Transverse colon (tissue), 4 donors: ENCODE measurements around the gene PIR.

ENCODE experiments used
- EP300 ChIP-seq: sonication (generic); formaldehyde crosslinking; IDR thresholded peaks from one replicate; pipeline ENCODE4 v1.6.1; 2017; ENCODE audit warnings: antibody characterized with exemption, low read depth
- POLR2A ChIP-seq: fragments of 450-650 bp; IDR thresholded peaks from one replicate; pipeline ENCODE4 v1.6.1; 2016; ENCODE audit warnings: antibody characterized with exemption, mild to moderate bottlenecking, moderate library complexity
- POLR2AphosphoS5 ChIP-seq, 3 donors: sonication (generic); formaldehyde crosslinking; IDR thresholded peaks; one replicate each; pipeline ENCODE4 v1.6.1; 2016; ENCODE audit warnings: antibody characterized with exemption in 3 of 3
- TF ChIP-seq, protein P1 (sequence below), 5 experiments: fragments of 200-600 bp in 3 of 5; fragments of 450-650 bp in 2 of 5; sonication (generic) in 3 of 5; IDR thresholded peaks; 1 replicate in 2 of 5; 2 replicates in 3 of 5; pipeline ENCODE4 v1.5.1; 2016 to 2017; ENCODE audit warnings: antibody characterized with exemption in 5 of 5, inconsistent platforms in 3 of 5, mild to moderate bottlenecking in 2 of 5, moderate library complexity in 1 of 5

DNA sequence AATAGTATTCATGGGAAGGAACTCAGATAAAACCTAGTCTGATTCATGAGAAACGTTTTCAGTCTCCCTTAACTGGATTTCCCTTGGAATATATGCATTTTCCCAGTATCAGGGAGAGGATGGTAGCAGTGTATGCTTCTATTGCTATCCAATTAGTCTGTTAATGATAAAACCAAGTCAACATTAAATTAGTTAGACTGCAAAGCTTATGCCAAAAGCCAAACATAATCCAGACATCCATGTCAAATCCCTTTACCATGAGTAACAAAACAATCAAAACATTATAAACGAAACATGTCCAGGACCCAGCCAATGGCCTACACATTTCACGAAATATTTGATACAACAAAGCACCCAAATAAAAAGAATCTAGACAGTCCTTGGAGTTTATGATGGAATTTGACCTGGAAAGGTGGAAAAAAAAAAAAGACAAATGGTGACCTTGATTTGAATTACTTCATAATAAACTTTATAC, 74.4 kb downstream of the PIR start:
- TF ChIP-seq POLR2A (no peak), EP300 (no peak), POLR2AphosphoS5 (IDR thresholded peaks at IDR 0.05) (no peak)
- TF ChIP-seq, protein P1, sequence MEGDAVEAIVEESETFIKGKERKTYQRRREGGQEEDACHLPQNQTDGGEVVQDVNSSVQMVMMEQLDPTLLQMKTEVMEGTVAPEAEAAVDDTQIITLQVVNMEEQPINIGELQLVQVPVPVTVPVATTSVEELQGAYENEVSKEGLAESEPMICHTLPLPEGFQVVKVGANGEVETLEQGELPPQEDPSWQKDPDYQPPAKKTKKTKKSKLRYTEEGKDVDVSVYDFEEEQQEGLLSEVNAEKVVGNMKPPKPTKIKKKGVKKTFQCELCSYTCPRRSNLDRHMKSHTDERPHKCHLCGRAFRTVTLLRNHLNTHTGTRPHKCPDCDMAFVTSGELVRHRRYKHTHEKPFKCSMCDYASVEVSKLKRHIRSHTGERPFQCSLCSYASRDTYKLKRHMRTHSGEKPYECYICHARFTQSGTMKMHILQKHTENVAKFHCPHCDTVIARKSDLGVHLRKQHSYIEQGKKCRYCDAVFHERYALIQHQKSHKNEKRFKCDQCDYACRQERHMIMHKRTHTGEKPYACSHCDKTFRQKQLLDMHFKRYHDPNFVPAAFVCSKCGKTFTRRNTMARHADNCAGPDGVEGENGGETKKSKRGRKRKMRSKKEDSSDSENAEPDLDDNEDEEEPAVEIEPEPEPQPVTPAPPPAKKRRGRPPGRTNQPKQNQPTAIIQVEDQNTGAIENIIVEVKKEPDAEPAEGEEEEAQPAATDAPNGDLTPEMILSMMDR (IDR thresholded peaks at IDR 0.05), result no peak
